ENCODE measurements around the gene RANBP1. TPM values are rescaled to one million over a fixed set of nuclear protein-coding genes. Genes with fewer than 3 reads are reported as not detected.

Gene RANBP1
- total and polyA plus RNA-seq, 2 donors (not counting 1 experiment from before 2014, with no cell fraction given) = 67.0 to 77.6 TPM

- Histone ChIP-seq H3K4me1 (ENCODE audit: control insufficient read depth in 2 of 2, insufficient read depth in 2 of 2, low read length in 2 of 2) (peaks cover 19 to 37% of the 10 kb centered on the region in 2 donors), H3K36me3 (replicated peaks in 1 of 2; ENCODE audit: control extremely low read depth in 1 of 2, control insufficient read depth in 1 of 2, extremely low read depth in 1 of 2, insufficient read depth in 2 of 2, low read length in 1 of 2) (peaks cover 0 to 34% of the 10 kb centered on the region in 2 experiments), H3K4me3 (ENCODE audit: control extremely low read depth in 1 of 5, extremely low read depth in 1 of 5, insufficient read depth in 1 of 5, low read depth in 2 of 5, low read length in 4 of 5) (peak overlapping the region; percentile 42 to 80 (median 71)), H3K79me2 (ENCODE audit: control insufficient read depth, insufficient read depth, low read length) (peaks cover 76% of the 10 kb centered on the region), H4K20me1 (ENCODE audit: control insufficient read depth, insufficient read depth, low read length, poor library complexity, severe bottlenecking) (peaks cover 65% of the 10 kb centered on the region), H3K27ac (ENCODE audit: low read length in 2 of 2) (peak overlapping the region; percentile 6 to 72), H3K4me2 (replicated peaks; ENCODE audit: low read depth, low read length, poor library complexity, severe bottlenecking) (peak overlapping the region; percentile 95), H3K9me3 (ENCODE audit: control extremely low read depth in 1 of 3, control insufficient read depth in 2 of 3, insufficient read depth in 1 of 3, low read length in 2 of 3) (no peaks in the 10 kb centered on the region), H2AFZ (ENCODE audit: insufficient read depth, low read depth, low read length, poor library complexity, severe bottlenecking) (peak overlapping the region; percentile 84), H3K9ac (ENCODE audit: low read length) (peak overlapping the region; percentile 93), H3K27me3 (replicated peaks in 1 of 4; ENCODE audit: control extremely low read depth in 1 of 4, control insufficient read depth in 3 of 4, insufficient read depth in 4 of 4, low read length in 3 of 4) (no peaks in the 10 kb centered on the region)
- 61% methylated on average over 3 of the region's 8 CpGs for WGBS (ENCODE audit: insufficient coverage)
- Mint-ChIP-seq H3K4me3 (peak overlapping the region; percentile 83), H3K9me3 (ENCODE audit: insufficient read depth) (no peaks in the 10 kb centered on the region), H3K27me3 (no peaks in the 10 kb centered on the region), H3K4me1 (peaks cover 30% of the 10 kb centered on the region), H3K27ac (peak overlapping the region; percentile 82)
- ChIA-PET CTCF (interaction anchor here (0.9 kb wide), 1 partner anchor 11 kb away, joined by 5 read pairs; no protein-coding TSS in a partner anchor), POLR2A (interaction anchor here (1.2 kb wide), 1 partner anchor 11 kb away, joined by 3 read pairs; no protein-coding TSS in a partner anchor)
- no peak for DNase-seq
- intact Hi-C loops (cut with micrococcal nuclease) = loop anchor here (5.0 to 10.0 kb wide), 2 partner anchors 736 to 884 kb away; partner anchors contain the start of genes PI4KA, SNAP29 and THAP7
- TF ChIP-seq CTCF (IDR thresholded peaks at IDR 0.05) (no peak), EZH2 (IDR thresholded peaks at IDR 0.05; ENCODE audit: borderline replicate concordance, insufficient read depth, low read depth, low read length, poor library complexity, severe bottlenecking) (no peak)
- no peak for ATAC-seq (ENCODE audit: low read depth)
Measured at GRCh38 chr22:20118300-20119020, 2.6 kb downstream of the RANBP1 start.

DNA sequence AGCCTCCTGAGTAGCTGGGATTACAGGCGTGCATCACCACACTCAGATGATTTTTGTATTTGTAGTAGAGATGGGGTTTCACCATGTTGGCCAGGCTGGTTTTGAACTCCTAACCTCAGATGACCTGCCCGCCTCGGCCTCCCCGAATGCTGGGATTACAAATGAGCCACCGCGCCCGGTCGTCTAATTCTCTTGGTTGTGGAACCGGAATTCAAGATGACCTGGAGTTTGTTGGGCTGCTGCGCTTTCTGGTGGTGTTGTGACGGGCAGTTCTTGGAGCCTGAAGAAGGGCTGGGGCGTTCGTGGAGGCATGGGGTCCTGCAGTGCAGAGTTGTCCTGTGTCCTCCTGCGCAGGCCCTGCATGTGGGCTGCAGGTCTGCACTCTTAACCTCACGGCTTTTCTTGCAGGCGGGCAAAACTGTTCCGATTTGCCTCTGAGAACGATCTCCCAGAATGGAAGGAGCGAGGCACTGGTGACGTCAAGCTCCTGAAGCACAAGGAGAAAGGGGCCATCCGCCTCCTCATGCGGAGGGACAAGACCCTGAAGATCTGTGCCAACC lies 6.0 kb downstream of the RANBP1 start:
- Histone ChIP-seq H4K20me1 (ENCODE audit: control insufficient read depth, insufficient read depth, low read length, poor library complexity, severe bottlenecking) (peaks cover 66% of the 10 kb centered on the region), H3K9me3 (ENCODE audit: control extremely low read depth in 1 of 3, control insufficient read depth in 2 of 3, insufficient read depth in 1 of 3, low read length in 2 of 3) (no peaks in the 10 kb centered on the region), H3K4me2 (replicated peaks; ENCODE audit: low read depth, low read length, poor library complexity, severe bottlenecking) (no peak overlapping the region), H3K9ac (ENCODE audit: low read length) (no peak overlapping the region), H3K27ac (ENCODE audit: low read length in 2 of 2) (no peak overlapping the region), H3K27me3 (replicated peaks in 1 of 4; ENCODE audit: control extremely low read depth in 1 of 4, control insufficient read depth in 3 of 4, insufficient read depth in 4 of 4, low read length in 3 of 4) (no peaks in the 10 kb centered on the region), H2AFZ (ENCODE audit: insufficient read depth, low read depth, low read length, poor library complexity, severe bottlenecking) (no peak overlapping the region), H3K36me3 (replicated peaks in 1 of 2; ENCODE audit: control extremely low read depth in 1 of 2, control insufficient read depth in 1 of 2, extremely low read depth in 1 of 2, insufficient read depth in 2 of 2, low read length in 1 of 2) (peaks cover 0 to 45% of the 10 kb centered on the region in 2 experiments), H3K4me1 (ENCODE audit: control insufficient read depth in 2 of 2, insufficient read depth in 2 of 2, low read length in 2 of 2) (peaks cover 11 to 24% of the 10 kb centered on the region in 2 donors), H3K4me3 (ENCODE audit: control extremely low read depth in 1 of 5, extremely low read depth in 1 of 5, insufficient read depth in 1 of 5, low read depth in 2 of 5, low read length in 4 of 5) (no peak overlapping the region), H3K79me2 (ENCODE audit: control insufficient read depth, insufficient read depth, low read length) (peaks cover 64% of the 10 kb centered on the region)
- Mint-ChIP-seq H3K4me1 (peaks cover 19% of the 10 kb centered on the region), H3K27me3 (no peaks in the 10 kb centered on the region), H3K4me3 (no peak overlapping the region), H3K27ac (no peak overlapping the region), H3K9me3 (ENCODE audit: insufficient read depth) (no peaks in the 10 kb centered on the region)
- POLR2A ChIA-PET = no interaction called here
- DNase-seq (no peak), ATAC-seq (ENCODE audit: low read depth) (no peak)
- intact Hi-C loops (cut with micrococcal nuclease) = no loop called here
- 97% methylated on average over 21 of the region's 22 CpGs for WGBS (ENCODE audit: insufficient coverage)
- CTCF ChIA-PET = interaction anchor here (0.7 kb wide), 1 partner anchor 16 kb away, joined by 4 read pairs; no protein-coding TSS in a partner anchor
- no peak for TF ChIP-seq CTCF (IDR thresholded peaks at IDR 0.05)
- no peak for TF ChIP-seq EZH2 (IDR thresholded peaks at IDR 0.05; ENCODE audit: borderline replicate concordance, insufficient read depth, low read depth, low read length, poor library complexity, severe bottlenecking)
